AG09309 (cell line): ENCODE data around the gene MRPS18A.
A peak's percentile ranks its signal among the peaks of the same experiment; 100 is the strongest.
"Not testable (repeated sequence)": the region's sequence is repeated elsewhere in the genome, so short reads cannot be mapped to it uniquely, and the experiment has no call there.

Experiments used
- DNase-seq: peaks from one replicate; pipeline ENCODE4 v3.0.0-alpha.2; 2010; ENCODE audit warnings: low read depth
- H3K4me3 ChIP-seq: 2 replicates; pipeline ENCODE4 v1.5.1; 2011; ENCODE audit warnings: mild to moderate bottlenecking, low read depth, low read length, moderate library complexity; ENCODE audit not compliant: control insufficient read depth
- CTCF ChIP-seq: IDR thresholded peaks from 2 replicates; pipeline ENCODE4 v1.5.1; 2011; ENCODE audit warnings: mild to moderate bottlenecking, low read depth, low read length, inconsistent platforms; ENCODE audit not compliant: insufficient read depth, control insufficient read depth; ENCODE audit errors: missing control alignments

The MRPS18A gene

GRCh38 chr6:43667245-43668150, 20.1 kb downstream of the MRPS18A start:
- DNase-seq = no peak
- TF ChIP-seq CTCF = peak; percentile 99
- H3K4me3 ChIP-seq = peak overlapping the region; percentile 7; the same call in 1 of the 2 replicates

GRCh38 chr6:43666196-43666920, 21.2 kb downstream of the MRPS18A start:
- DNase-seq = no peak
- no peak for TF ChIP-seq CTCF
- H3K4me3 ChIP-seq = no peak overlapping the region

GRCh38 chr6:43665376-43665775, 22.2 kb downstream of the MRPS18A start:
- TF ChIP-seq CTCF = no peak
- no peak overlapping the region for H3K4me3 ChIP-seq
- DNase-seq = no peak

- not testable (repeated sequence) for H3K4me3 ChIP-seq
Observed at GRCh38 chr6:43662948-43663347, 24.6 kb downstream of the MRPS18A start.

GRCh38 chr6:43658161-43658560, 29.4 kb downstream of the MRPS18A start:
- no peak for TF ChIP-seq CTCF
- no peak for DNase-seq
- no peak overlapping the region for H3K4me3 ChIP-seq

More at GRCh38 chr6:43662948-43663347, 24.6 kb downstream of the MRPS18A start:
- not testable (repeated sequence) for DNase-seq

- H3K4me3 ChIP-seq = no peak overlapping the region
- no peak for TF ChIP-seq CTCF
- DNase-seq = no peak
Observed at GRCh38 chr6:43657221-43657802, 30.3 kb downstream of the MRPS18A start.

GRCh38 chr6:43652822-43653221, 34.8 kb downstream of the MRPS18A start:
- DNase-seq = not testable (repeated sequence)

More at GRCh38 chr6:43652822-43653221, 34.8 kb downstream of the MRPS18A start:
- not testable (repeated sequence) for H3K4me3 ChIP-seq
